LNCaP clone FGC (cell line): ENCODE data around the gene POLA2.

Experiments
- DNase-seq: peaks from one replicate; pipeline ENCODE4 v3.0.0-alpha.2; 2011; ENCODE audit warnings: low read depth
- H3K4me3 ChIP-seq: 2 replicates; pipeline ENCODE4 v1.5.1; 2011; ENCODE audit warnings: mild to moderate bottlenecking, low read depth, low read length, control low read depth
- TF ChIP-seq, protein P1 (sequence below): IDR thresholded peaks from 2 replicates; pipeline ENCODE4 v1.5.1; 2012; ENCODE audit warnings: mild to moderate bottlenecking; ENCODE audit not compliant: control insufficient read depth, insufficient read depth; ENCODE audit errors: extremely low read depth

Gene POLA2

GRCh38 chr11:65334696-65335295 is 73.0 kb downstream of the POLA2 start:
- peak overlapping the region; percentile 98 for H3K4me3 ChIP-seq
- TF ChIP-seq, protein P1, sequence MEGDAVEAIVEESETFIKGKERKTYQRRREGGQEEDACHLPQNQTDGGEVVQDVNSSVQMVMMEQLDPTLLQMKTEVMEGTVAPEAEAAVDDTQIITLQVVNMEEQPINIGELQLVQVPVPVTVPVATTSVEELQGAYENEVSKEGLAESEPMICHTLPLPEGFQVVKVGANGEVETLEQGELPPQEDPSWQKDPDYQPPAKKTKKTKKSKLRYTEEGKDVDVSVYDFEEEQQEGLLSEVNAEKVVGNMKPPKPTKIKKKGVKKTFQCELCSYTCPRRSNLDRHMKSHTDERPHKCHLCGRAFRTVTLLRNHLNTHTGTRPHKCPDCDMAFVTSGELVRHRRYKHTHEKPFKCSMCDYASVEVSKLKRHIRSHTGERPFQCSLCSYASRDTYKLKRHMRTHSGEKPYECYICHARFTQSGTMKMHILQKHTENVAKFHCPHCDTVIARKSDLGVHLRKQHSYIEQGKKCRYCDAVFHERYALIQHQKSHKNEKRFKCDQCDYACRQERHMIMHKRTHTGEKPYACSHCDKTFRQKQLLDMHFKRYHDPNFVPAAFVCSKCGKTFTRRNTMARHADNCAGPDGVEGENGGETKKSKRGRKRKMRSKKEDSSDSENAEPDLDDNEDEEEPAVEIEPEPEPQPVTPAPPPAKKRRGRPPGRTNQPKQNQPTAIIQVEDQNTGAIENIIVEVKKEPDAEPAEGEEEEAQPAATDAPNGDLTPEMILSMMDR, result no peak
- no peak for DNase-seq

- H3K4me3 ChIP-seq, result no peak overlapping the region
- DNase-seq, result no peak
- TF ChIP-seq, protein P1, result no peak
Measured at GRCh38 chr11:65338676-65339075, 76.9 kb downstream of the POLA2 start.

DNA sequence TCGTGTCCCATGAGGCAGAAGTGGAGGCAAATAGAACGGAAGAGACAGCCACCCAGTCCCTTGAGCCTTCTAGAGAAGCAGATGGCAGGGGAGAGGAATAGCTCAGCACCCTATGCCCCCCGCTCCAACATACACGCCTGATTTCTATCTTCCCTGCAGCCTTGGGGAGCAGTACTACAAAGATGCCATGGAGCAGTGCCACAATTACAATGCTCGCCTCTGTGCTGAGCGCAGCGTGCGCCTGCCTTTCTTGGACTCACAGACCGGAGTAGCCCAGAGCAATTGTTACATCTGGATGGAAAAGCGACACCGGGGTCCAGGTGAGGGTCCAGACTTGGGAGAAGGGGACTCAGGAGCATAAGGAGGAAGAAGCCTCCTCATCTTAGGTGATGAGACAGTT is 78.5 kb downstream of the POLA2 start:
- no peak overlapping the region for H3K4me3 ChIP-seq
- TF ChIP-seq, protein P1, result no peak
- DNase-seq, result no peak

DNA sequence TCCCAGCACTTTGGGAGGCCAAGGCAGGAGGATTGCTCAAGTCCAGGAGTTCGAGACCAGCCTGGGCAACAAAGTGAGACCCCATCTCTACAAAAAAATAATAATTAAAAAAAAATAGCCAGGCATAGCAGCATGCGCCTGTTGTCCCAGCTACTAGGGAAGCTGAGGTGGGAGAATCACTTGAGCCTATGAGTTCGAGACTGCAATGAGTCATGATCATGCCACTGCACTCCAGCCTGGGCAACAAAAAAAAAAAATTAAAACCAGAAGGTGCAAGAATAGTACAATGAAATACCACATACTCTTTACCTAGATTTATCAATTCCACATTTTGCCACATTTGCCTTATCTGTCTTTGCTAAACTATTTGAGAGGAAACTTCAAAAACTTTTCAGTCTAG is 80.1 kb downstream of the POLA2 start:
- no peak for DNase-seq
- H3K4me3 ChIP-seq, result no peak overlapping the region
- TF ChIP-seq, protein P1, result no peak
